D721Med (cell line): ENCODE measurements around the gene MC1R.
"Not testable (repeated sequence)": the region's sequence is repeated elsewhere in the genome, so short reads cannot be mapped to it uniquely, and the experiment has no call there.

Experiments
- DNase-seq: peaks from one replicate; pipeline ENCODE4 v3.0.0; 2011; ENCODE audit warnings: low spot score; ENCODE audit not compliant: insufficient read length
- FAIRE-seq: peaks from 2 replicates; lab custom pipeline; 2011; peaks lifted over from hg19 to GRCh38; lab: Jason Lieb, UNC
- CTCF ChIP-seq: IDR thresholded peaks from 2 replicates; pipeline ENCODE4 v1.5.1; 2012; ENCODE audit warnings: mild to moderate bottlenecking, control low read depth; ENCODE audit not compliant: insufficient read depth; ENCODE audit errors: missing control alignments

The MC1R gene

GRCh38 chr16:89923640-89924296 lies 5.1 kb downstream of the MC1R start:
- FAIRE-seq (no peak), DNase-seq (no peak)
- TF ChIP-seq CTCF, result no peak

GRCh38 chr16:89924297-89924924 lies 5.7 kb downstream of the MC1R start:
- no peak for TF ChIP-seq CTCF
- FAIRE-seq (no peak), DNase-seq (no peak)

GRCh38 chr16:89924925-89925307 lies 6.3 kb downstream of the MC1R start:
- no peak for DNase-seq
- TF ChIP-seq CTCF, result no peak
- no peak for FAIRE-seq

GRCh38 chr16:89925596-89926079 lies 7.0 kb downstream of the MC1R start:
- no peak for TF ChIP-seq CTCF
- FAIRE-seq, result no peak
- DNase-seq, result no peak

GRCh38 chr16:89931305-89931896 lies 12.7 kb downstream of the MC1R start:
- DNase-seq (no peak), FAIRE-seq (no peak)
- TF ChIP-seq CTCF, result no peak

GRCh38 chr16:89931964-89932363 lies 13.3 kb downstream of the MC1R start:
- FAIRE-seq (no peak), DNase-seq (no peak)
- no peak for TF ChIP-seq CTCF

GRCh38 chr16:89934019-89934418 lies 15.4 kb downstream of the MC1R start:
- not testable (repeated sequence) for FAIRE-seq, DNase-seq
